ENCODE measurements around the gene HCAR1.

Gene HCAR1

DNA sequence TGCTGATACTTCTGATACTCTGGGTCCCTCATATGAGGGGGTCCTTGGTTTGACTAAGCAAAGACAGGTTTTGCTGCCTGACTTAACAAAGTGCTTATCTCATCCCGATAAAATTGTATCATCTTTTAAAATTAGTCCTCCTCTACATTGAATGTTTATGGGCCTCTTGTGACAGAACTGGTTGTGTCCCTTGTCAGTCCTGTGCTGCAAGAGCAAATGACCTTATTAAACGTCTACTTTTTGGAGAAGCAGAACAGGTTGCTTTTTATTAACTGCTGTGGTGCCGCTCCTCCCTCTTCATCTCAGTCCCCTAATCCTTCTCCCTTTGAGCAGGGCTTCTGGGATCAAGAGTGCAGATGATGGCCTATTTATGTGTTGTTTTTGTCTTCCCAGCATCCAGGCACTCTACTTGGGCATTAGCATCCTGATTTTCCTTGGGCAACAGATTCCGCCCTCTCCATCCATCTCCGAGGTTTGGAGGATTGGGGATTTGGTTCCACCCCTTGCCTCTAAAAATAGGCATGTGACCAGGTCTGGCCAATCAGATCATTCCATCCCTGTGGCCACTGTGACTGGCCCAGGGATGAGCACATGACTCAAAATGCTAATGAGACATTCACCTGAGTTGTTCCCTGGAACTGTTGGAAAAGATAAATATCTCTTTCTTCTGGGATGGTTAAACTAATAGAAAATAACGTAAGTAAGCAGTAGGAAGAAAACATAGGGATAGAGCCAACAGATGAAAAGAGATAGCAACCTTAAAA lies 19.1 kb upstream of the HCAR1 start:
- Histone ChIP-seq H3K9me3 (no peaks in the 10 kb centered on the region), H3K4me3 (ENCODE audit: low read depth in 1 of 2, low read length in 1 of 2) (no peak overlapping the region), H3K36me3 (peaks cover 6% of the 10 kb centered on the region), H3K4me1 (ENCODE audit: control insufficient read depth in 1 of 2, insufficient read depth in 1 of 2, low read depth in 1 of 2, low read length in 1 of 2) (peaks cover 80 to 85% of the 10 kb centered on the region in 2 experiments), H3K27ac (peak overlapping the region; percentile 81), H3K27me3 (no peaks in the 10 kb centered on the region)
- TF ChIP-seq, protein P1, sequence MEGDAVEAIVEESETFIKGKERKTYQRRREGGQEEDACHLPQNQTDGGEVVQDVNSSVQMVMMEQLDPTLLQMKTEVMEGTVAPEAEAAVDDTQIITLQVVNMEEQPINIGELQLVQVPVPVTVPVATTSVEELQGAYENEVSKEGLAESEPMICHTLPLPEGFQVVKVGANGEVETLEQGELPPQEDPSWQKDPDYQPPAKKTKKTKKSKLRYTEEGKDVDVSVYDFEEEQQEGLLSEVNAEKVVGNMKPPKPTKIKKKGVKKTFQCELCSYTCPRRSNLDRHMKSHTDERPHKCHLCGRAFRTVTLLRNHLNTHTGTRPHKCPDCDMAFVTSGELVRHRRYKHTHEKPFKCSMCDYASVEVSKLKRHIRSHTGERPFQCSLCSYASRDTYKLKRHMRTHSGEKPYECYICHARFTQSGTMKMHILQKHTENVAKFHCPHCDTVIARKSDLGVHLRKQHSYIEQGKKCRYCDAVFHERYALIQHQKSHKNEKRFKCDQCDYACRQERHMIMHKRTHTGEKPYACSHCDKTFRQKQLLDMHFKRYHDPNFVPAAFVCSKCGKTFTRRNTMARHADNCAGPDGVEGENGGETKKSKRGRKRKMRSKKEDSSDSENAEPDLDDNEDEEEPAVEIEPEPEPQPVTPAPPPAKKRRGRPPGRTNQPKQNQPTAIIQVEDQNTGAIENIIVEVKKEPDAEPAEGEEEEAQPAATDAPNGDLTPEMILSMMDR (IDR thresholded peaks at IDR 0.05) = no peak

DNA sequence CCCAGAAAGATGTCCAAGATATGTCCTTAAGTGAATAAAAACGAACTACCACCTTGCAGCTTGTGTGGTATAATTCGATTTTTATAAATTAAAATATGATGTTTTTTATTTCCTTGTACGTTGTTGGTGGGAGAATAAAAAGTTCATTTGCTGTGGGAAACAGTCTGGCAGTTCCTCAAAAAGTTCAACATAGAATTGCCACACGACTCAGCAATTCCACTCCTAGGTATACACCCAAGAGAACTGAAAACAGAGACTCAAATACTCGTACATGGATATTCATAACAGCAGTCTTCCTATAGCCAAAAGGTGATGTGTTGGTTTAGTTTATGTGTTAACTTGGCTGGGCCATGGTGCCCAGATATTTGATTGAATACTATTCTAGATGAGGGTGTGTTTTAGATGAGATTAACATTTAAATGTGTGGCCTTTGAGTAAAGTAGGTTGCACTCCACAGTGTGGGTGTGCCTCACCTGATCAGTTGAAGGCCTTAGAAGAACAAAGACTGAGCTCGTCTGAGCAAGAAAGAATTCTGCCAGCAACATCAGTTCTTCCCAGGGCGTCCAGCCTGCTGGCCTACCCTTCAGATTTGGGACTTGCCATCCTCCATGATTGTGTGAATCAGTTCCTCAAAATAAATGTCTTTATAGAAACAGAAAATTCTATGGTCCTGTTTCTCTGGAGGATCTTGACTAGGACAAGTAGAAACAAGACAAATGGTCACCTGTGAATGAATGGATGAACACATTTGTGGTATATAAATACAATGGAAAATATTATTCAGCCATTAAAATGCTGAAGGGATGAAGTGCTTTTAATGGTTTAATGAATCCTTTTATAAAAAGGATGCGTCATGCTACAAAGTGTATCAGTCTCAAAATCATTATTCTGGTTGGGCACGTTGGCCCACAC lies 16.8 kb upstream of the HCAR1 start:
- TF ChIP-seq, protein P1 (IDR thresholded peaks at IDR 0.05) = no peak
- peaks cover 95 to 96% of the 10 kb centered on the region in 2 experiments for H3K4me1 ChIP-seq (ENCODE audit: control insufficient read depth in 1 of 2, insufficient read depth in 1 of 2, low read depth in 1 of 2, low read length in 1 of 2)
- peak overlapping the region; percentile 81 for H3K27ac ChIP-seq

GRCh38 chr12:122743895-122744525 lies 13.4 kb upstream of the HCAR1 start:
- Histone ChIP-seq H3K4me3 (ENCODE audit: low read depth in 1 of 2, low read length in 1 of 2) (peak overlapping the region in 1 of 2 experiments; percentile 31), H3K27me3 (no peaks in the 10 kb centered on the region), H3K36me3 (no peaks in the 10 kb centered on the region), H3K4me1 (ENCODE audit: control insufficient read depth in 1 of 2, insufficient read depth in 1 of 2, low read depth in 1 of 2, low read length in 1 of 2) (peaks cover 66 to 67% of the 10 kb centered on the region in 2 experiments), H3K27ac (peak overlapping the region; percentile 90), H3K9me3 (no peaks in the 10 kb centered on the region)
- TF ChIP-seq, protein P1 (IDR thresholded peaks at IDR 0.05) = peak; percentile 36

More for the DNA sequence above, 16.8 kb upstream of the HCAR1 start:
- no peaks in the 10 kb centered on the region for H3K9me3 ChIP-seq
- H3K4me3 ChIP-seq (ENCODE audit: low read depth in 1 of 2, low read length in 1 of 2) = peak overlapping the region in 1 of 2 experiments; percentile 19
- H3K36me3 ChIP-seq = no peaks in the 10 kb centered on the region
- no peaks in the 10 kb centered on the region for H3K27me3 ChIP-seq

DNA sequence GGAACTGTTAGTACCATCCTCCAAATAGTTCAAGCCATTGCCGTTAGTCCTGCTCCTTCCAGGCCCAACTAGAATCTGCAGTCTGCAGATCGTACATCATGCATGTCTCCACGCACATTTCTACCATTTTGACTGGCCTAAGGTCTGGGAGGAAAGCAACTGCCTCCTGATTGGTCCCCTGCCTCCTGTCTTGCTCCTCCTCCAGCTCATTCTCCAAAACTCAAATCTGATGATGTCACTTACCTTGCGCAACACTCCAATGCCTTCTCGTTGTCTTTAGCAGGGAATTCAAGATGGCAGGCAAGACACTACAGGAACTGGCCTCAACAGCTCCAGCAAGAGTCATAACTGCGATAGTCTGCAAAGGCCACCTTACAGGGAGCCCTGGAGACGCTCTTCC lies 9.7 kb upstream of the HCAR1 start:
- Histone ChIP-seq H3K4me1 (ENCODE audit: control insufficient read depth in 1 of 2, insufficient read depth in 1 of 2, low read depth in 1 of 2, low read length in 1 of 2) (peaks cover 35 to 38% of the 10 kb centered on the region in 2 experiments), H3K27ac (no peak overlapping the region), H3K36me3 (no peaks in the 10 kb centered on the region), H3K4me3 (ENCODE audit: low read depth in 1 of 2, low read length in 1 of 2) (no peak overlapping the region), H3K9me3 (no peaks in the 10 kb centered on the region), H3K27me3 (no peaks in the 10 kb centered on the region)
- TF ChIP-seq, protein P1 (IDR thresholded peaks at IDR 0.05) = no peak

DNA sequence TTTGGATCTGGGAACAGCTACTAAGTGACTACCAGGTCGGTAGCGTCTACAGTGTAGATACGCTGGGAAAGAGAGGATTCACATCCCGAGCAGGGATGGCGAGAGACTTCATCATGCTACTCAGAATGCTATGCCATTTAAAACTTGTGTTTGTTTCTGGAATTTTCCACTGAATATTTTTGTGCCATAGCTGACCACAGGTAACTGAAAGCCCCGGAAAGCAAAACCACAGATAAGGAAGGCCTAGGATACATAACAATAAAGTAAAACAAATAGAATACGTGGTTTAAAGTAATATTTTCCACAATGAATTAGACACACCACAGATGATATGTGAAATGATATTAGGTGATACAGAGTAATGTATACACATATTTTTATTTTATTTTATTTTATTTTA lies 7.9 kb upstream of the HCAR1 start:
- Histone ChIP-seq H3K4me3 (ENCODE audit: low read depth in 1 of 2, low read length in 1 of 2) (no peak overlapping the region), H3K4me1 (ENCODE audit: control insufficient read depth in 1 of 2, insufficient read depth in 1 of 2, low read depth in 1 of 2, low read length in 1 of 2) (peaks cover 25 to 29% of the 10 kb centered on the region in 2 experiments), H3K9me3 (no peaks in the 10 kb centered on the region), H3K27ac (peak overlapping the region; percentile 18), H3K27me3 (no peaks in the 10 kb centered on the region), H3K36me3 (no peaks in the 10 kb centered on the region)
- TF ChIP-seq, protein P1 (IDR thresholded peaks at IDR 0.05) = no peak

All from neutrophil (primary cell).